Right lobe of liver (tissue), 4 donors: Measurements from ENCODE around the gene C1orf74.

Experiments used
- POLR2A ChIP-seq: fragments of 450-650 bp; IDR thresholded peaks from one replicate; pipeline ENCODE4 v1.6.1; 2017; ENCODE audit warnings: antibody characterized with exemption, mild to moderate bottlenecking
- TF ChIP-seq, protein P1 (sequence below), 4 donors: fragments of 200-600 bp in 3 of 4; fragments of 450-650 bp in 1 of 4; IDR thresholded peaks; one replicate each; pipeline versions ENCODE4 v1.5.1 to v1.8.0; 2016 to 2022; ENCODE audit warnings: antibody characterized with exemption in 4 of 4, mild to moderate bottlenecking in 2 of 4
- donor health status: DM: no; HTN: no; CAD: no.
- donor health status: DM: no; HTN: no; CAD: no.
- donor health status: DM: no; HTN: yes; CAD: no.

DNA sequence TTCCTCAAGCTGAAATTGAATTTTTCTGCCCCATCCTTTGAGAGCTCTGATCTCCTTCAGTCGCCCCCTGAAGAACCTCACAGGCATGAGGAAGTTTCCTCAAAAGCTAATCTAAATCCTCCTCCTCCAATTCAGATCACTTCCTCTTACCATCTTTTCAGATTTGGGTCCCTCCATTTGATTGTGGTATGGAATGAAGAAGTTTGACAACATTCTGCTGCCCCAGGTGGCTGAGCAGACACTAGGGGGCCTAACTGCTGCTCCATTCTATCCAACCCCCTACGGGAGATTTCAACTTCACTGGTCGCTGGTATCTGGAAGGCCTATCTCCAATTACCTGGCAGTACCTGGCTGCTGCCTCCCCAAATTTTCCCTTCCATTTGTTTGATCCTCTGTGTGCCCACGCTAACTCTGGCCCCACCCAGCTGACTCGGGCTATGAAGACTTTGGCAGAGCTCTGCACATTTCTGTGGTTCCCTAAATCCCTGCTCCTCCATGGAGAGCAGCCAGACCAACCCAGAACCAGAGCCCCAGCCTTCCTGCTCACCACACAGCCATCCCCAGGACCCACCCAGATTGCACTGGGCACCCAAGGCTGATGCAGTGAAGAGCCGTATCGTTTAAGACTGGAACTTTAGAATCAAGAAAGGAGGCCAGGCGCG lies 13.8 kb upstream of the C1orf74 start:
- no peak for TF ChIP-seq POLR2A
- TF ChIP-seq, protein P1, sequence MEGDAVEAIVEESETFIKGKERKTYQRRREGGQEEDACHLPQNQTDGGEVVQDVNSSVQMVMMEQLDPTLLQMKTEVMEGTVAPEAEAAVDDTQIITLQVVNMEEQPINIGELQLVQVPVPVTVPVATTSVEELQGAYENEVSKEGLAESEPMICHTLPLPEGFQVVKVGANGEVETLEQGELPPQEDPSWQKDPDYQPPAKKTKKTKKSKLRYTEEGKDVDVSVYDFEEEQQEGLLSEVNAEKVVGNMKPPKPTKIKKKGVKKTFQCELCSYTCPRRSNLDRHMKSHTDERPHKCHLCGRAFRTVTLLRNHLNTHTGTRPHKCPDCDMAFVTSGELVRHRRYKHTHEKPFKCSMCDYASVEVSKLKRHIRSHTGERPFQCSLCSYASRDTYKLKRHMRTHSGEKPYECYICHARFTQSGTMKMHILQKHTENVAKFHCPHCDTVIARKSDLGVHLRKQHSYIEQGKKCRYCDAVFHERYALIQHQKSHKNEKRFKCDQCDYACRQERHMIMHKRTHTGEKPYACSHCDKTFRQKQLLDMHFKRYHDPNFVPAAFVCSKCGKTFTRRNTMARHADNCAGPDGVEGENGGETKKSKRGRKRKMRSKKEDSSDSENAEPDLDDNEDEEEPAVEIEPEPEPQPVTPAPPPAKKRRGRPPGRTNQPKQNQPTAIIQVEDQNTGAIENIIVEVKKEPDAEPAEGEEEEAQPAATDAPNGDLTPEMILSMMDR (IDR thresholded peaks at IDR 0.05) = no peak
